ENCODE data around the gene ATAD3B. TPM values are rescaled to one million over a fixed set of nuclear protein-coding genes. Genes with fewer than 3 reads are reported as not detected.

Gene ATAD3B
- total and polyA plus RNA-seq, 10 of the 15 experiments (the other 5 are each of a cell fraction or from before 2014, with no cell fraction given): 0.03 to 38.8 (median 23.8) TPM

DNA sequence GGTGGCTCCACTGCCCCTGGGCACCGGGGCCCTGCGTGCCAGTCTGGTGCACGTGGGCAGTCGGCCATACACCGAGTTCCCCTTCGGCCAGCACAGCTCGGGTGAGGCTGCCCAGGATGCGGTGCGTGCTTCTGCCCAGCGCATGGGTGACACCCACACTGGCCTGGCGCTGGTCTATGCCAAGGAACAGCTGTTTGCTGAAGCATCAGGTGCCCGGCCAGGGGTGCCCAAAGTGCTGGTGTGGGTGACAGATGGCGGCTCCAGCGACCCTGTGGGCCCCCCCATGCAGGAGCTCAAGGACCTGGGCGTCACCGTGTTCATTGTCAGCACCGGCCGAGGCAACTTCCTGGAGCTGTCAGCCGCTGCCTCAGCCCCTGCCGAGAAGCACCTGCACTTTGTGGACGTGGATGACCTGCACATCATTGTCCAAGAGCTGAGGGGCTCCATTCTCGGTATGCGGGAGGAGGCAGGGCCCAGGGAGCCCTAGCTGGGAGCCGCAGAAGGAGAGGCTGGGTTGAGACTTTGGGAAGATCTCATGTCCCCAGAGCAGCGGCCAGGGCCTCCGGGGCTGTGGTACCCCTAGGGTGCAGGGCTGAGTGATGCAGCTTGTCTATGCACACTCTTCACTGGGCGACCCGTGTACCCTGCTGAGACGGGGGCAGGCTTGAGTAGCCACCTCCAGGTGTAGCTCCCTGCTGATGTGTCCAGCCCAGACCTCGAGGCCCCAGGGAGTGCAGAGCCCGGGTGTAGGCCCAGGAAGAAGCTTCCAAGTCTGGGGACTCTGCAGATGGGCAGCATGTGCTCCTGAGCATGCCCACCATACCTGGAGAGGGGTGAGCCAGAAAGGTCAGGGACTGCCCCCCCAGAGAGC, 34.3 kb upstream of the ATAD3B start (continued):
- TF ChIP-seq WRNIP1 (IDR thresholded peaks at IDR 0.05; ENCODE audit: borderline replicate concordance, low read depth, low read length): no peak
- no peak for TF ChIP-seq EZH2 (IDR thresholded peaks at IDR 0.05; ENCODE audit: borderline replicate concordance, control insufficient read depth, low read depth, low read length)
- TF ChIP-seq CHD4 (IDR thresholded peaks at IDR 0.05): no peak
- TF ChIP-seq RCOR1 (conservative IDR thresholded peaks at IDR 0.05; ENCODE audit: low read depth, low read length): no peak
- TF ChIP-seq RUNX3 (IDR thresholded peaks at IDR 0.05; ENCODE audit: low read length): no peak
- TF ChIP-seq NR2C2 (IDR thresholded peaks at IDR 0.05; ENCODE audit: borderline replicate concordance, control insufficient read depth, insufficient read length, low read depth): no peak
- TF ChIP-seq ZBTB4 (CRISPR knock-in tag; IDR thresholded peaks at IDR 0.05): no peak
- no peak for TF ChIP-seq SMAD5 (IDR thresholded peaks at IDR 0.05; ENCODE audit: low read depth)
- no peak for TF ChIP-seq CHD1 (IDR thresholded peaks at IDR 0.05; ENCODE audit: low read depth, low read length)
